ENCODE data around the gene UBE2Z.

- TF ChIP-seq CTCF (IDR thresholded peaks at IDR 0.05; ENCODE audit: extremely low read depth in 1 of 2, insufficient read depth in 1 of 2, low read depth in 1 of 2, low read length in 2 of 2) (no peak), GATA2 (IDR thresholded peaks at IDR 0.05; ENCODE audit: insufficient read depth, insufficient read length, low read depth, low read length) (no peak), POLR2A (IDR thresholded peaks at IDR 0.05; ENCODE audit: low read depth, low read length) (no peak), POLR2AphosphoS5 (IDR thresholded peaks at IDR 0.05; ENCODE audit: insufficient read depth, low read depth, low read length) (no peak), EZH2 (IDR thresholded peaks at IDR 0.05; ENCODE audit: borderline replicate concordance, low read depth, low read length, severe bottlenecking) (no peak)
Measured at GRCh38 chr17:48890086-48890485, 18.1 kb upstream of the UBE2Z start.

Measured in endothelial cell of umbilical vein (primary cell).